ENCODE data around the gene PSMB7.

PSMB7 gene

GRCh38 chr9:124385623-124386022 lies 29.6 kb downstream of the PSMB7 start:
- Histone ChIP-seq H3F3A (ENCODE audit: insufficient read depth, low read length) (no peaks in the 10 kb centered on the region), H3K4me3 (ENCODE audit: low read length) (no peak overlapping the region), H4K20me1 (ENCODE audit: insufficient read depth, low read length) (peaks cover 41% of the 10 kb centered on the region; the same call in 1 of the 2 replicates), H3K9me2 (replicated peaks; ENCODE audit: insufficient read depth, low read length) (no peaks in the 10 kb centered on the region), H3K9me3 (replicated peaks; ENCODE audit: insufficient read depth, low read length) (no peaks in the 10 kb centered on the region), H3K79me2 (ENCODE audit: low read length) (peaks cover 82% of the 10 kb centered on the region), H3K36me3 (replicated peaks; ENCODE audit: insufficient read depth, low read length) (peaks cover 5% of the 10 kb centered on the region; the same call in 1 of the 2 replicates), H3K4me2 (ENCODE audit: low read depth, low read length) (no peak overlapping the region), H2AFZ (ENCODE audit: low read length) (no peak overlapping the region), H3K4me1 (ENCODE audit: low read length) (no peaks in the 10 kb centered on the region), H3K9ac (ENCODE audit: low read length) (no peak overlapping the region), H3K27me3 (replicated peaks; ENCODE audit: insufficient read depth, low read length) (no peaks in the 10 kb centered on the region), H3K27ac (ENCODE audit: low read length) (no peak overlapping the region)
- no peak for DNase-seq
- TF ChIP-seq EZH2phosphoT487 (IDR thresholded peaks at IDR 0.05; ENCODE audit: low read length): no peak
- no peak for TF ChIP-seq EZH2 (optimal IDR thresholded peaks at IDR 0.05; ENCODE audit: low read depth, low read length)
- no peak for TF ChIP-seq CTCF (IDR thresholded peaks at IDR 0.05; ENCODE audit: low read length)

- Histone ChIP-seq H3K36me3 (replicated peaks; ENCODE audit: insufficient read depth, low read length) (peaks cover 5% of the 10 kb centered on the region; the same call in 1 of the 2 replicates), H4K20me1 (ENCODE audit: insufficient read depth, low read length) (peaks cover 36% of the 10 kb centered on the region; the same call in 1 of the 2 replicates), H3K79me2 (ENCODE audit: low read length) (peaks cover 79% of the 10 kb centered on the region), H3F3A (ENCODE audit: insufficient read depth, low read length) (no peaks in the 10 kb centered on the region), H3K27ac (ENCODE audit: low read length) (no peak overlapping the region), H3K9me3 (replicated peaks; ENCODE audit: insufficient read depth, low read length) (no peaks in the 10 kb centered on the region), H2AFZ (ENCODE audit: low read length) (no peak overlapping the region), H3K27me3 (replicated peaks; ENCODE audit: insufficient read depth, low read length) (no peaks in the 10 kb centered on the region), H3K9me2 (replicated peaks; ENCODE audit: insufficient read depth, low read length) (no peaks in the 10 kb centered on the region), H3K4me3 (ENCODE audit: low read length) (no peak overlapping the region), H3K9ac (ENCODE audit: low read length) (no peak overlapping the region), H3K4me2 (ENCODE audit: low read depth, low read length) (no peak overlapping the region), H3K4me1 (ENCODE audit: low read length) (no peaks in the 10 kb centered on the region)
- DNase-seq: no peak
- TF ChIP-seq EZH2 (optimal IDR thresholded peaks at IDR 0.05; ENCODE audit: low read depth, low read length): no peak
- TF ChIP-seq EZH2phosphoT487 (IDR thresholded peaks at IDR 0.05; ENCODE audit: low read length): no peak
- no peak for TF ChIP-seq CTCF (IDR thresholded peaks at IDR 0.05; ENCODE audit: low read length)
Measured at GRCh38 chr9:124384846-124385245, 30.4 kb downstream of the PSMB7 start.

- Histone ChIP-seq H4K20me1 (ENCODE audit: insufficient read depth, low read length) (peaks cover 30% of the 10 kb centered on the region; the same call in 1 of the 2 replicates), H2AFZ (ENCODE audit: low read length) (no peak overlapping the region), H3K9me3 (replicated peaks; ENCODE audit: insufficient read depth, low read length) (no peaks in the 10 kb centered on the region), H3K27ac (ENCODE audit: low read length) (no peak overlapping the region), H3K79me2 (ENCODE audit: low read length) (peaks cover 79% of the 10 kb centered on the region), H3K9ac (ENCODE audit: low read length) (no peak overlapping the region), H3K4me2 (ENCODE audit: low read depth, low read length) (no peak overlapping the region), H3K9me2 (replicated peaks; ENCODE audit: insufficient read depth, low read length) (no peaks in the 10 kb centered on the region), H3K27me3 (replicated peaks; ENCODE audit: insufficient read depth, low read length) (no peaks in the 10 kb centered on the region), H3F3A (ENCODE audit: insufficient read depth, low read length) (no peaks in the 10 kb centered on the region), H3K4me3 (ENCODE audit: low read length) (no peak overlapping the region), H3K36me3 (replicated peaks; ENCODE audit: insufficient read depth, low read length) (peaks cover 5% of the 10 kb centered on the region; the same call in 1 of the 2 replicates), H3K4me1 (ENCODE audit: low read length) (no peaks in the 10 kb centered on the region)
- no peak for DNase-seq
- TF ChIP-seq EZH2 (optimal IDR thresholded peaks at IDR 0.05; ENCODE audit: low read depth, low read length): no peak
- no peak for TF ChIP-seq EZH2phosphoT487 (IDR thresholded peaks at IDR 0.05; ENCODE audit: low read length)
- TF ChIP-seq CTCF (IDR thresholded peaks at IDR 0.05; ENCODE audit: low read length): no peak
Measured at GRCh38 chr9:124384210-124384609, 31.0 kb downstream of the PSMB7 start.

Measured in MM.1S (cell line).